Activated gamma-delta T cell (primary cell): ENCODE results near the gene OR6C76.
"Not testable (repeated sequence)": the region's sequence is repeated elsewhere in the genome, so short reads cannot be mapped to it uniquely, and the experiment has no call there.

Experiments used
- DNase-seq: peaks from one replicate; lab custom pipeline; 2025; lab: John Stamatoyannopoulos, UW
- total RNA-seq, 2 donors: gene quantifications; one replicate each; lab custom pipeline; 2026; lab: John Stamatoyannopoulos, UW

Gene OR6C76
- total RNA-seq, result 0 reads per million in 2 donors

- DNase-seq, result no peak
Observed at GRCh38 chr12:55425954-55426353, at the start of gene OR6C76. OR6C76 (plus strand) TSS chr12:55426254; CDS start chr12:55426254, 0 bp downstream.

GRCh38 chr12:55385891-55386290, 40.2 kb upstream of the OR6C76 start:
- no peak for DNase-seq

- no peak for DNase-seq
Observed at GRCh38 chr12:55392032-55392795, 33.8 kb upstream of the OR6C76 start.

GRCh38 chr12:55396326-55396725, 29.7 kb upstream of the OR6C76 start:
- no peak for DNase-seq

- DNase-seq, result no peak
Observed at GRCh38 chr12:55400229-55400628, 25.8 kb upstream of the OR6C76 start, which contains the start of gene OR6C65. OR6C65 (plus strand) TSS chr12:55400529; CDS start chr12:55400529, 0 bp downstream.

- no peak for DNase-seq
Observed at GRCh38 chr12:55407866-55408265, 18.2 kb upstream of the OR6C76 start.

- DNase-seq, result not testable (repeated sequence)
Observed at GRCh38 chr12:55409133-55409532, 16.9 kb upstream of the OR6C76 start.

GRCh38 chr12:55412138-55412537, 13.9 kb upstream of the OR6C76 start:
- not testable (repeated sequence) for DNase-seq

GRCh38 chr12:55413498-55414388, 12.3 kb upstream of the OR6C76 start:
- not testable (repeated sequence) for DNase-seq

- DNase-seq, result not testable (repeated sequence)
Observed at GRCh38 chr12:55414396-55414823, 11.6 kb upstream of the OR6C76 start.

GRCh38 chr12:55414889-55415288, 11.2 kb upstream of the OR6C76 start:
- not testable (repeated sequence) for DNase-seq

GRCh38 chr12:55416961-55417360, 9.1 kb upstream of the OR6C76 start:
- no peak for DNase-seq

- DNase-seq, result no peak
Observed at GRCh38 chr12:55420307-55420962, 5.6 kb upstream of the OR6C76 start.

- no peak for DNase-seq
Observed at GRCh38 chr12:55428331-55429243, 2.5 kb downstream of the OR6C76 start.

GRCh38 chr12:55441233-55441632, 15.2 kb downstream of the OR6C76 start:
- DNase-seq, result not testable (repeated sequence)

GRCh38 chr12:55443776-55444175, 17.7 kb downstream of the OR6C76 start, which contains the start of gene OR6C2:
OR6C2 (plus strand) TSS chr12:55444076; CDS start chr12:55452214, 8,138 bp downstream.
- no peak for DNase-seq

GRCh38 chr12:55445357-55445756, 19.3 kb downstream of the OR6C76 start:
- DNase-seq, result no peak

GRCh38 chr12:55446326-55446725, 20.3 kb downstream of the OR6C76 start:
- DNase-seq, result no peak

GRCh38 chr12:55448825-55449224, 22.8 kb downstream of the OR6C76 start:
- DNase-seq, result no peak

GRCh38 chr12:55464926-55465325, 38.9 kb downstream of the OR6C76 start:
- not testable (repeated sequence) for DNase-seq

GRCh38 chr12:55467836-55468235, 41.8 kb downstream of the OR6C76 start:
- DNase-seq, result no peak
